Measurements from ENCODE around the gene ZFYVE28. TPM values are rescaled to one million over a fixed set of nuclear protein-coding genes. Genes with fewer than 3 reads are reported as not detected.
"Not testable (repeated sequence)": the region's sequence is repeated elsewhere in the genome, so short reads cannot be mapped to it uniquely, and the experiment has no call there.

Gene ZFYVE28
- total RNA-seq, 6 experiments from 2014 or later: 2.5 to 9.6 (median 4.8) TPM

- TF ChIP-seq POLR2A (IDR thresholded peaks at IDR 0.05) (no peak), CTCF (IDR thresholded peaks at IDR 0.05) (no peak)
- Histone ChIP-seq H3K4me3 (no peak overlapping the region), H3K27me3 (no peaks in the 10 kb centered on the region), H3K9me3 (peaks cover 0 to 4% (median 0%) of the 10 kb centered on the region in 4 donors), H3K4me1 (no peaks in the 10 kb centered on the region), H3K36me3 (no peaks in the 10 kb centered on the region), H3K27ac (no peak overlapping the region)
- 0% methylated on average over 1 of the region's 29 CpGs for WGBS (ENCODE audit: insufficient coverage, low coverage, low lambda C conversion rate, missing lambda C conversion rate)
- intact Hi-C loops (cut with DNase I): no loop called here
- peak in 1 of 3 donors; percentile 49 for DNase-seq
- ATAC-seq: no peak
These were observed 15.3 kb upstream of the ZFYVE28 start for GRCh38 chr4:2433609-2434350.

GRCh38 chr4:2432991-2433530 lies 14.6 kb upstream of the ZFYVE28 start:
- Histone ChIP-seq H3K36me3 (no peaks in the 10 kb centered on the region), H3K9me3 (peaks cover 0 to 4% (median 0%) of the 10 kb centered on the region in 4 donors), H3K4me3 (no peak overlapping the region), H3K27ac (no peak overlapping the region), H3K27me3 (no peaks in the 10 kb centered on the region), H3K4me1 (no peaks in the 10 kb centered on the region)
- TF ChIP-seq CTCF (IDR thresholded peaks at IDR 0.05): no peak
- TF ChIP-seq POLR2A (IDR thresholded peaks at IDR 0.05): no peak
- WGBS (ENCODE audit: insufficient coverage, low coverage, low lambda C conversion rate, missing lambda C conversion rate): no CpG with 5 or more reads among the region's 20 CpGs
- DNase-seq (peak in 1 of 3 donors; percentile 51), ATAC-seq (no peak)
- intact Hi-C loops (cut with DNase I): no loop called here

GRCh38 chr4:2432004-2432403 lies 13.6 kb upstream of the ZFYVE28 start:
- H3K27ac ChIP-seq: no peak overlapping the region
- no peak overlapping the region for H3K4me3 ChIP-seq
- H3K36me3 ChIP-seq: no peaks in the 10 kb centered on the region
- peaks cover 0 to 4% (median 0%) of the 10 kb centered on the region in 4 donors for H3K9me3 ChIP-seq
- intact Hi-C loops (cut with DNase I): no loop called here
- no peaks in the 10 kb centered on the region for H3K4me1 ChIP-seq
- DNase-seq (no peak), ATAC-seq (no peak)
- no peaks in the 10 kb centered on the region for H3K27me3 ChIP-seq
- TF ChIP-seq CTCF (IDR thresholded peaks at IDR 0.05): no peak
- no peak for TF ChIP-seq POLR2A (IDR thresholded peaks at IDR 0.05)

- DNase-seq; H3K27me3 ChIP-seq; H3K9me3 ChIP-seq; H3K4me1 ChIP-seq; H3K4me3 ChIP-seq; intact Hi-C loops (cut with DNase I); H3K36me3 ChIP-seq: not testable (repeated sequence)
- peak in 1 of 4 donors; percentile 43 for ATAC-seq
- peak overlapping the region in 1 of 3 donors; percentile 59 for H3K27ac ChIP-seq
- WGBS (ENCODE audit: insufficient coverage, low coverage, low lambda C conversion rate, missing lambda C conversion rate): 26% methylated on average over 15 of the region's 49 CpGs
These were observed 11.7 kb upstream of the ZFYVE28 start for GRCh38 chr4:2429945-2430757.
